Mesenchymal stem cell (in vitro differentiated cells and primary cell): ENCODE data around the gene GPR119.

ENCODE experiments used
- DNase-seq: peaks from one replicate; pipeline ENCODE4 v3.0.0-alpha.2; 2013
- H2AFZ ChIP-seq: one replicate; pipeline ENCODE4 v1.6.1; 2013; ENCODE audit warnings: low read depth, mild to moderate bottlenecking, control low read depth, inconsistent platforms, low read length, moderate library complexity
- H2AK5ac ChIP-seq: 2 replicates; pipeline ENCODE4 v1.6.1; 2013; ENCODE audit warnings: low read length, moderate library complexity, mild to moderate bottlenecking, inconsistent platforms; ENCODE audit not compliant: severe bottlenecking
- H2BK120ac ChIP-seq: one replicate; pipeline ENCODE4 v1.6.1; 2013; ENCODE audit warnings: low read depth, mild to moderate bottlenecking, inconsistent platforms, low read length, moderate library complexity
- H2BK12ac ChIP-seq, 2 experiments: one replicate each; pipeline ENCODE4 v1.6.1; 2013; ENCODE audit warnings: inconsistent platforms in 2 of 2, low read length in 2 of 2, mild to moderate bottlenecking in 2 of 2, moderate library complexity in 2 of 2, control low read depth in 1 of 2
- H2BK15ac ChIP-seq: one replicate; pipeline ENCODE4 v1.6.1; 2013; ENCODE audit warnings: mild to moderate bottlenecking, low read depth, inconsistent platforms; ENCODE audit not compliant: poor library complexity, severe bottlenecking
- H2BK5ac ChIP-seq: 2 replicates; pipeline ENCODE4 v1.6.1; 2013; ENCODE audit warnings: low read depth, mild to moderate bottlenecking, low read length, control low read depth, inconsistent platforms; ENCODE audit not compliant: poor library complexity, severe bottlenecking
- H3K14ac ChIP-seq, 2 experiments: one replicate each; pipeline ENCODE4 v1.6.1; 2013; ENCODE audit warnings: inconsistent platforms in 2 of 2, low read length in 2 of 2, control low read depth in 1 of 2, mild to moderate bottlenecking in 1 of 2, moderate library complexity in 1 of 2
- H3K18ac ChIP-seq, 2 experiments: one replicate each; pipeline ENCODE4 v1.6.1; 2013; ENCODE audit warnings: inconsistent platforms in 2 of 2, low read length in 2 of 2, control low read depth in 1 of 2, low read depth in 1 of 2, mild to moderate bottlenecking in 1 of 2
- H3K23ac ChIP-seq, 2 experiments: one replicate each; pipeline ENCODE4 v1.6.1; 2013; ENCODE audit warnings: inconsistent platforms in 2 of 2, low read length in 2 of 2, mild to moderate bottlenecking in 2 of 2, moderate library complexity in 2 of 2, control low read depth in 1 of 2
- H3K27ac ChIP-seq: 2 replicates; pipeline ENCODE4 v1.5.1; 2013; ENCODE audit warnings: mild to moderate bottlenecking, moderate library complexity, low read length, control low read depth, inconsistent platforms; ENCODE audit not compliant: poor library complexity, severe bottlenecking
- H3K27me3 ChIP-seq, 2 experiments: 2 replicates each; pipeline versions ENCODE4 v1.6.1 to v1.7.0; 2013; ENCODE audit warnings: low read length in 2 of 2, mild to moderate bottlenecking in 2 of 2, moderate library complexity in 2 of 2, control low read depth in 1 of 2, inconsistent platforms in 1 of 2; ENCODE audit not compliant: control insufficient read depth in 1 of 2, insufficient read depth in 1 of 2
- H3K36me3 ChIP-seq, 2 experiments: 2 replicates each; pipeline versions ENCODE4 v1.6.1 to v1.7.0; 2013; ENCODE audit warnings: low read length in 2 of 2, control low read depth in 1 of 2, inconsistent platforms in 1 of 2, low read depth in 1 of 2, mild to moderate bottlenecking in 1 of 2; ENCODE audit not compliant: insufficient read depth in 2 of 2, control insufficient read depth in 1 of 2
- H3K4ac ChIP-seq, 2 experiments: one replicate each; pipeline ENCODE4 v1.6.1; 2013; ENCODE audit warnings: inconsistent platforms in 2 of 2, low read length in 2 of 2, mild to moderate bottlenecking in 2 of 2, moderate library complexity in 2 of 2, control low read depth in 1 of 2, low read depth in 1 of 2
- H3K4me1 ChIP-seq: 2 replicates; pipeline ENCODE4 v1.6.1; 2013; ENCODE audit warnings: low read depth, low read length, control low read depth; ENCODE audit not compliant: control insufficient read depth, insufficient read depth
- H3K4me2 ChIP-seq: 2 replicates; pipeline ENCODE4 v1.6.1; 2013; ENCODE audit warnings: low read length, mild to moderate bottlenecking, inconsistent platforms; ENCODE audit not compliant: poor library complexity, severe bottlenecking
- H3K4me3 ChIP-seq, 2 experiments: 2 replicates each; pipeline versions ENCODE4 v1.5.1 to v1.7.0; 2013; ENCODE audit warnings: low read length in 2 of 2, mild to moderate bottlenecking in 2 of 2, control low read depth in 1 of 2, low read depth in 1 of 2; ENCODE audit not compliant: insufficient read depth in 1 of 2
- H3K79me1 ChIP-seq: replicated peaks from 2 replicates; pipeline ENCODE4 v1.6.1; 2013; ENCODE audit warnings: mild to moderate bottlenecking, control low read depth, low read length, inconsistent platforms; ENCODE audit not compliant: poor library complexity, severe bottlenecking
- H3K9ac ChIP-seq: 2 replicates; pipeline ENCODE4 v1.7.0; 2013; ENCODE audit warnings: mild to moderate bottlenecking, low read length, moderate library complexity
- H3K9me3 ChIP-seq: 2 replicates; pipeline ENCODE4 v1.7.0; 2013; ENCODE audit warnings: mild to moderate bottlenecking, low read length; ENCODE audit not compliant: control insufficient read depth
- H4K8ac ChIP-seq: one replicate; pipeline ENCODE4 v1.6.1; 2013; ENCODE audit warnings: inconsistent platforms, mild to moderate bottlenecking, low read length, moderate library complexity
- H4K91ac ChIP-seq: one replicate; pipeline ENCODE4 v1.6.1; 2013; ENCODE audit warnings: mild to moderate bottlenecking, low read length, inconsistent platforms
- WGBS: methylation state at CpG from one replicate; pipeline ENCODE4 v1.1.7; 2013; ENCODE audit warnings: mixed read lengths; 5-methylcytosine and 5-hydroxymethylcytosine counted together

GPR119 gene

GRCh38 chrX:130395341-130395740 lies 9.9 kb upstream of the GPR119 start:
- Histone ChIP-seq H3K4me2 (no peak overlapping the region), H3K27ac (no peak overlapping the region), H3K23ac (no peak overlapping the region), H2BK5ac (no peak overlapping the region), H3K4ac (no peak overlapping the region), H2AFZ (no peak overlapping the region), H2BK120ac (no peak overlapping the region), H3K79me1 (no peaks in the 10 kb centered on the region), H3K27me3 (peaks cover 5 to 34% of the 10 kb centered on the region in 2 experiments), H3K9ac (no peak overlapping the region), H3K4me1 (no peaks in the 10 kb centered on the region), H3K18ac (no peak overlapping the region), H3K4me3 (no peak overlapping the region), H2AK5ac (no peak overlapping the region), H3K9me3 (no peaks in the 10 kb centered on the region), H2BK12ac (no peak overlapping the region), H3K36me3 (no peaks in the 10 kb centered on the region), H4K91ac (no peak overlapping the region), H4K8ac (no peak overlapping the region), H3K14ac (no peak overlapping the region), H2BK15ac (no peak overlapping the region)
- 83% methylated on average over 5 of the region's 7 CpGs for WGBS
- no peak for DNase-seq

- Histone ChIP-seq H3K4me1 (no peaks in the 10 kb centered on the region), H2AFZ (no peak overlapping the region), H2AK5ac (no peak overlapping the region), H3K9me3 (no peaks in the 10 kb centered on the region), H3K4ac (no peak overlapping the region), H3K79me1 (no peaks in the 10 kb centered on the region), H3K14ac (no peak overlapping the region), H3K18ac (no peak overlapping the region), H3K4me2 (no peak overlapping the region), H3K27ac (no peak overlapping the region), H2BK120ac (no peak overlapping the region), H3K36me3 (no peaks in the 10 kb centered on the region), H3K4me3 (no peak overlapping the region), H4K8ac (no peak overlapping the region), H3K9ac (peak overlapping the region; percentile 41), H2BK5ac (no peak overlapping the region), H4K91ac (no peak overlapping the region), H3K27me3 (peaks cover 5 to 19% of the 10 kb centered on the region in 2 experiments), H2BK15ac (no peak overlapping the region), H3K23ac (no peak overlapping the region), H2BK12ac (no peak overlapping the region)
- DNase-seq: peak; percentile 62
- 0% methylated on average over 3 of the region's 5 CpGs for WGBS
Measured at GRCh38 chrX:130393451-130394074, 8.1 kb upstream of the GPR119 start.

GRCh38 chrX:130386408-130386808 lies 934 bp upstream of the GPR119 start:
- H2AFZ ChIP-seq: no peak overlapping the region
- no peak overlapping the region for H3K9ac ChIP-seq
- no peaks in the 10 kb centered on the region for H3K9me3 ChIP-seq
- H2BK120ac ChIP-seq: no peak overlapping the region
- H3K27me3 ChIP-seq: peaks cover 5 to 29% of the 10 kb centered on the region in 2 experiments
- WGBS: 86% methylated on average over 5 of the region's 5 CpGs
- H2BK12ac ChIP-seq: no peak overlapping the region
- DNase-seq: no peak
- H3K14ac ChIP-seq: no peak overlapping the region
- no peak overlapping the region for H3K4me3 ChIP-seq
- H3K4me2 ChIP-seq: no peak overlapping the region
- no peak overlapping the region for H3K23ac ChIP-seq
- no peak overlapping the region for H2AK5ac ChIP-seq
- H3K4ac ChIP-seq: no peak overlapping the region
- H3K4me1 ChIP-seq: no peaks in the 10 kb centered on the region
- H2BK15ac ChIP-seq: no peak overlapping the region
- no peak overlapping the region for H4K91ac ChIP-seq
- H4K8ac ChIP-seq: no peak overlapping the region
- no peak overlapping the region for H3K18ac ChIP-seq
- no peak overlapping the region for H3K27ac ChIP-seq
- no peak overlapping the region for H2BK5ac ChIP-seq
- H3K79me1 ChIP-seq: no peaks in the 10 kb centered on the region
- H3K36me3 ChIP-seq: no peaks in the 10 kb centered on the region

- no peak overlapping the region for H2BK120ac ChIP-seq
- 67% methylated on average over 5 of the region's 5 CpGs for WGBS
- H3K9ac ChIP-seq: no peak overlapping the region
- DNase-seq: no peak
- H3K9me3 ChIP-seq: no peaks in the 10 kb centered on the region
- no peak overlapping the region for H2BK15ac ChIP-seq
- no peak overlapping the region for H2AFZ ChIP-seq
- H4K91ac ChIP-seq: no peak overlapping the region
- H3K4ac ChIP-seq: no peak overlapping the region
- H3K23ac ChIP-seq: no peak overlapping the region
- H3K36me3 ChIP-seq: peaks cover 0 to 3% of the 10 kb centered on the region in 2 experiments
- no peak overlapping the region for H3K4me2 ChIP-seq
- H2BK12ac ChIP-seq: no peak overlapping the region
- H3K14ac ChIP-seq: no peak overlapping the region
- no peak overlapping the region for H2AK5ac ChIP-seq
- peaks cover 2 to 13% of the 10 kb centered on the region in 2 experiments for H3K27me3 ChIP-seq
- H4K8ac ChIP-seq: no peak overlapping the region
- no peak overlapping the region for H3K18ac ChIP-seq
- no peaks in the 10 kb centered on the region for H3K79me1 ChIP-seq
- H3K4me1 ChIP-seq: no peaks in the 10 kb centered on the region
- H3K27ac ChIP-seq: no peak overlapping the region
- no peak overlapping the region for H3K4me3 ChIP-seq
- no peak overlapping the region for H2BK5ac ChIP-seq
Measured at GRCh38 chrX:130378024-130378669, 7.3 kb downstream of the GPR119 start.
